ENCODE results near the gene NCOR1.
A peak's percentile ranks its signal among the peaks of the same experiment; 100 is the strongest.

NCOR1 gene

GRCh38 chr17:16025202-16025601 is 190.1 kb downstream of the NCOR1 start:
- no peak for DNase-seq

DNA sequence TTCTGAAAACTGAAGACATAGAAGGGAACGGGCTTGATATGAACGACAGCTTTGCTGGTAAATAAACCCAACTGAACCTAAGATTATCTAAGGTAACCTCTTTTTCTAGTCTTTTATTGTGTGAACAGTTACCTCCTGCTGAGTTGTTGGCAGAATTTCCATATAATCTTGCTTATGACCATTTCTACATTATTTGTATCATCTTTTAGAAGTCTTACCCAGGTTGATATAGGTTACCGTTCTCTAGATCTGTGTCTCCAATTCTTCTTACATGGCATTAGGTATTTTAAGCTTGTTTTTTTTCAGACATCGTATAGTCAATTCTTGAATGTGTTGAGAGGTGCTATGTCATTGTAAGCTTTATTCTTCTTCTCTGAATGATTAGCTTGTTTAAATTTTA is 191.5 kb downstream of the NCOR1 start:
- no peak for DNase-seq

DNA sequence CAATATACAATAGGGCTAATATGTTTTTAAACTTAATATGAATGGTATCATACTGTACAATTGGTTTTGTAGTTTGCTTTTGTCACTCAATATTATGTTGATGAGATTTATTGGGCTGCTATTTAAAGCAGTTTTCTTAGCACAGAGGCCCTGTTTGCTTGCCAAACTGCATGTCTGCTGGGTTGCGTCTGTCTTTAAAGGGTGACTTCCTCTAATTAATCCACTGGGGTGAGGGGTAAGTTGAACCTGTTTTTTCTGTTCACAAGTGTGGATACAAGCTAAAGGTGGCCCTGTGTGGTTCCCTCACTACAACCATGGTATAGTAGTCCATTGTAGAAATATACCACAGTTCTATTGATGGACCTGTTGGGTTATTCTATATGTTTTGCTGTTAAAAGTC is 196.0 kb downstream of the NCOR1 start:
- no peak for DNase-seq

GRCh38 chr17:16013943-16014407 is 201.4 kb downstream of the NCOR1 start:
- no peak for DNase-seq

- peak; percentile 28 for DNase-seq
These were observed 207.9 kb downstream of the NCOR1 start for GRCh38 chr17:16007439-16007838.

GRCh38 chr17:16005636-16006035 is 209.7 kb downstream of the NCOR1 start:
- no peak for DNase-seq

DNA sequence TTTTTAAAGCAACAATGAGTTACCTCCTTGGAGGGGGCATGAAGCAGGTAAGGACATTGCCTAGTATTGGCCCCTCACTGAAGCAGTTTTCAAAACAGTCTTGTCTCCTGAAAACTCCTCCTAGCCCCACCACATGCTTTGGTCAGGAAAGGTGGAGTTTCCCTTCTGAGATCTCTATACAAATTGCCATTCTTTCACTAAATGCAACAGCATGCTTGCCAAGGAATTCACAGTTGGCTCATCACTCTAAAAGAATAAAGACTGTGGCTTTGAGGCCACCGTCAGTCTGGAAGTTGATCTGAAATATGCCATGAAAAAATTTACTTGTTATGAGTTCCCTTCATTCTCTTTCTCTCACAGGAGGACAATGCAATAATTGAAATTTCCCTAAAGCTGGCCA is 211.5 kb downstream of the NCOR1 start:
- DNase-seq, result no peak

GRCh38 chr17:16002708-16003260 is 212.6 kb downstream of the NCOR1 start:
- DNase-seq, result no peak

- DNase-seq, result peak; percentile 60
These were observed 214.0 kb downstream of the NCOR1 start for GRCh38 chr17:16001226-16001897.

- DNase-seq, result no peak
These were observed 215.1 kb downstream of the NCOR1 start for GRCh38 chr17:15999974-16000827.

GRCh38 chr17:15999141-15999973 is 216.0 kb downstream of the NCOR1 start, which contains the start of the genes TTC19 and ZSWIM7:
TTC19 (plus strand) TSS chr17:15999824; CDS start chr17:15999849, 25 bp downstream.
ZSWIM7 (minus strand) TSS chr17:15999704; CDS start chr17:15999594, 110 bp downstream.
- DNase-seq, result peak; percentile 98

GRCh38 chr17:15998031-15998562 is 217.2 kb downstream of the NCOR1 start:
- no peak for DNase-seq

- DNase-seq, result no peak
These were observed 219.0 kb downstream of the NCOR1 start for GRCh38 chr17:15996322-15996721.

- no peak for DNase-seq
These were observed 233.4 kb downstream of the NCOR1 start for GRCh38 chr17:15981646-15982580.

DNA sequence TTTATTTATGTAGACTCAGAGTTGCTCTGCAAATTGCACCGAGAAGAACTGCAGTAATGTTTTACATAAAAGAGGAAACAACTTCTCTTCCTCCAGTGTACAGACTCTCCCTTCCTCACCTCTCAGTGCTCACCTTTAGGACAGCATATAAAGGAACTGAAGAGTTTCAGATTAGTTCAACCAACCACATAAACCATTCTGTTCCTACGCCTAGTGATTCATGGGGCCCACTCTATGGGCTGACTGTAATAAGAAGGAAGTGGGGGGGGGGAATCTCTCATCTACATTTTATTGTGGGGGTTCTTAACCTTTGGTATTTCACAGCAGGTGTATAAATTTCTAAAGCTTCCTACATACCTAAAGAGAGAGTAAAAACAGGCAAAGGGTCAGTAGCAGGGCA is 234.1 kb downstream of the NCOR1 start:
- DNase-seq, result peak; percentile 62
